Ramos (cell line): ENCODE data around the gene APEH.
"Not testable (repeated sequence)": the region's sequence is repeated elsewhere in the genome, so short reads cannot be mapped to it uniquely, and the experiment has no call there.

Experiments used
- in situ Hi-C: fragments of 300-500 bp; cut with MboI; formaldehyde crosslinking; loops from one replicate; pipeline ENCODE4 v1.14.3; 2022; ENCODE audit warnings: low sequenced_read_pairs; ENCODE audit not compliant: unreplicated experiment

The APEH gene

GRCh38 chr3:49666592-49666991, 7.6 kb upstream of the APEH start:
- in situ Hi-C loops = no loop called here

- in situ Hi-C loops = no loop called here
Measured at GRCh38 chr3:49667701-49668413, 6.3 kb upstream of the APEH start.

- in situ Hi-C loops = no loop called here
Measured at GRCh38 chr3:49668414-49668797, 5.7 kb upstream of the APEH start.

- in situ Hi-C loops = no loop called here
Measured at GRCh38 chr3:49668861-49669260, 5.3 kb upstream of the APEH start.

- in situ Hi-C loops = no loop called here
Measured at GRCh38 chr3:49669352-49669751, 4.8 kb upstream of the APEH start.

GRCh38 chr3:49670940-49671290, 3.2 kb upstream of the APEH start:
- in situ Hi-C loops = loop anchor here (5.0 kb wide), 1 partner anchor 124 kb away; no protein-coding TSS in a partner anchor

GRCh38 chr3:49671291-49672288, 2.6 kb upstream of the APEH start:
- in situ Hi-C loops = loop anchor here (5.0 kb wide), 1 partner anchor 124 kb away; no protein-coding TSS in a partner anchor

- in situ Hi-C loops = loop anchor here (5.0 kb wide), 1 partner anchor 126 kb away; no protein-coding TSS in a partner anchor
Measured at GRCh38 chr3:49673121-49673714, 933 bp upstream of the APEH start.

GRCh38 chr3:49674497-49674983, 389 bp downstream of the APEH start:
- in situ Hi-C loops = loop anchor here (5.0 kb wide), 1 partner anchor 127 kb away; no protein-coding TSS in a partner anchor

GRCh38 chr3:49675912-49676311, 1.8 kb downstream of the APEH start:
- in situ Hi-C loops = no loop called here

- in situ Hi-C loops = no loop called here
Measured at GRCh38 chr3:49680493-49681231, 6.5 kb downstream of the APEH start.

- in situ Hi-C loops = no loop called here
Measured at GRCh38 chr3:49681232-49681522, 7.0 kb downstream of the APEH start.

GRCh38 chr3:49681543-49681942, 7.4 kb downstream of the APEH start:
- in situ Hi-C loops = no loop called here

- in situ Hi-C loops = no loop called here
Measured at GRCh38 chr3:49683162-49683561, 9.0 kb downstream of the APEH start.

- in situ Hi-C loops = not testable (repeated sequence)
Measured at GRCh38 chr3:49684453-49684852, 10.3 kb downstream of the APEH start.

GRCh38 chr3:49685103-49685502, 11.0 kb downstream of the APEH start:
- in situ Hi-C loops = not testable (repeated sequence)

- in situ Hi-C loops = not testable (repeated sequence)
Measured at GRCh38 chr3:49685846-49686245, 11.7 kb downstream of the APEH start.

GRCh38 chr3:49686346-49686745, 12.2 kb downstream of the APEH start:
- in situ Hi-C loops = not testable (repeated sequence)

- in situ Hi-C loops = not testable (repeated sequence)
Measured at GRCh38 chr3:49686769-49687423, 12.7 kb downstream of the APEH start.

- in situ Hi-C loops = not testable (repeated sequence)
Measured at GRCh38 chr3:49687424-49687795, 13.3 kb downstream of the APEH start.
